Prostate gland (tissue), 2 donors: Measurements from ENCODE around the gene GPX6.

Experiments used
- CTCF ChIP-seq, 4 experiments: fragments of 200-600 bp in 2 of 4; fragments of 450-650 bp in 2 of 4; sonication (generic) in 2 of 4; IDR thresholded peaks; 1 replicate in 3 of 4; 2 replicates in 1 of 4; pipeline ENCODE4 v1.5.1; 2016 to 2019; ENCODE audit warnings: antibody characterized with exemption in 4 of 4, mild to moderate bottlenecking in 2 of 4, moderate library complexity in 2 of 4
- POLR2AphosphoS5 ChIP-seq: sonication (generic); formaldehyde crosslinking; IDR thresholded peaks from one replicate; pipeline ENCODE4 v1.6.1; 2017; ENCODE audit warnings: antibody characterized with exemption

GRCh38 chr6:28497306-28497705 is 18.3 kb downstream of the GPX6 start:
- no peak for TF ChIP-seq POLR2AphosphoS5
- no peak for TF ChIP-seq CTCF (IDR thresholded peaks at IDR 0.05)
